ENCODE measurements around the gene ARHGAP6.

DNA sequence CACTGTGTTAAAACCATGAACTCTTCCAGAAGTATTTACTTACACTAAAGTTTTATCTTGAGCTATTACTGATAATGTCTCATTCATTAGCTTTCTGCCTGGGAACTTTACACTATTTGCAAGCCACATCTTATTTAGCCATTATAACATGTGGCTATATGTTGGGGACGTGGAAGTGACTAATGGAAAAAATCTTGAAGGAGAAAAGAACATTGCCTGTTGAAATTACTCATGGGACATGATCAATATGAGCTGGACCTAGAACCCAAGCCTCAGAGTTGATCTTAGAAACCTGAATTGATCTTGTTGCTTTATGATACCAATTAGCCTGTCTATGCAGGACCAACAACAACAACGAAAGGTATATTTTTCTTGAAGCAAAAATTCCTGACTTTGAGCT is 22.5 kb upstream of the ARHGAP6 start:
- no peak for TF ChIP-seq CTCF (IDR thresholded peaks at IDR 0.05)
- TF ChIP-seq POLR2AphosphoS5 (IDR thresholded peaks at IDR 0.05): no peak
- no peak for TF ChIP-seq POLR2A (IDR thresholded peaks at IDR 0.05)
- TF ChIP-seq EP300 (IDR thresholded peaks at IDR 0.05): no peak

Data from upper lobe of left lung (tissue), 4 donors.